Measurements from ENCODE around the gene GAL3ST3.

The GAL3ST3 gene

GRCh38 chr11:66066751-66067150, 17.8 kb upstream of the GAL3ST3 start:
- TF ChIP-seq CTCF (IDR thresholded peaks at IDR 0.05): no peak
- H3K27me3 Mint-ChIP-seq (ENCODE audit: low read depth, poor library complexity): no peaks in the 10 kb centered on the region
- peak overlapping the region; percentile 81 for H3K27ac Mint-ChIP-seq
- peaks cover 38% of the 10 kb centered on the region for H3K4me1 Mint-ChIP-seq
- H3K36me3 Mint-ChIP-seq (ENCODE audit: low read depth): peaks cover 67% of the 10 kb centered on the region
- DNase-seq: no peak
- no peak overlapping the region for H3K4me3 Mint-ChIP-seq
- H3K9me3 Mint-ChIP-seq: peaks cover 21% of the 10 kb centered on the region

DNA sequence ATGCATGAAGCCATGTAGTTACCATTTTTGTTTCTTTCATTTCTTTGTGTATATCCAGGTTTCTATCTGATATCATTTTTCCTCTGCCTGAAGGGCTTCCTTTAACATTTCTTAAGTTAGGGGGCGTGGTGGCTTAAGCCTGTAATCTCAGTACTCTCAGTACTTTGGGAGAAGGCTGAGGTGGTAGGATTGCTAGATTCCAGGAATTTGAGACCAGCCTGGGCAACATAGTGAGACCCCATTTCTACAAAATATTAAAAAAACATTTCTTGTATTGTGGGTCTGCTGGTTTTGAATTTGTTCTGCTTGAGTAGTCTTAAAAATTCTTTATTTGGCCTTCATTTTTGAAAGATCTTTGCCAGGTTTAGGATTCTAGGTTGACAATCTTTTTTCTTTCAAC, 15.6 kb upstream of the GAL3ST3 start:
- Mint-ChIP-seq H3K9me3 (peaks cover 21% of the 10 kb centered on the region), H3K4me1 (peaks cover 29% of the 10 kb centered on the region), H3K27me3 (ENCODE audit: low read depth, poor library complexity) (no peaks in the 10 kb centered on the region), H3K36me3 (ENCODE audit: low read depth) (peaks cover 87% of the 10 kb centered on the region), H3K4me3 (no peak overlapping the region), H3K27ac (no peak overlapping the region)
- DNase-seq: no peak
- TF ChIP-seq CTCF (IDR thresholded peaks at IDR 0.05): no peak

- H3K4me3 Mint-ChIP-seq: no peak overlapping the region
- peaks cover 21% of the 10 kb centered on the region for H3K9me3 Mint-ChIP-seq
- H3K36me3 Mint-ChIP-seq (ENCODE audit: low read depth): peaks cover 94% of the 10 kb centered on the region
- no peak overlapping the region for H3K27ac Mint-ChIP-seq
- H3K27me3 Mint-ChIP-seq (ENCODE audit: low read depth, poor library complexity): no peaks in the 10 kb centered on the region
- DNase-seq: no peak
- TF ChIP-seq CTCF (IDR thresholded peaks at IDR 0.05): no peak
- peaks cover 22% of the 10 kb centered on the region for H3K4me1 Mint-ChIP-seq
Observed at GRCh38 chr11:66063900-66064299, 14.9 kb upstream of the GAL3ST3 start.

DNA sequence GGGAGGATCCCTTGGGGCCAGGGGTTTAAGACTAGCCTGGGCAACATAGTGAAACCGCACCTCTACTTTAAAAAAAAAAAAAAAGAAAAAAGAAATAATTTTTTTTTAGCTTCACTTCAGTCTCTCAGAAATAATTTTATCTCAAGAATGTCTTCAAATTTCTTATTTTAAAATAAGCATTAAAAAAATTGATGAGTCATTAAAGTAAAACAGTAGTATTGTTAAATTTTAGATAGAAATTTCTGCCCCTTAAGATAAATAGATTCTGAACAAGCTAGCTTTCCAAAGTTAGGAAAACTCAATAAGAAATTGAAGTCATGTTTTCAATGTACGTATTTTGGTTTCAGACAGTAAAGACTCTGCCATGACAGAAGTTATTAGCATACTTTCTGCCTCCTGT, 13.4 kb upstream of the GAL3ST3 start:
- Mint-ChIP-seq H3K4me3 (no peak overlapping the region), H3K36me3 (ENCODE audit: low read depth) (peaks cover 90% of the 10 kb centered on the region), H3K27ac (no peak overlapping the region), H3K27me3 (ENCODE audit: low read depth, poor library complexity) (no peaks in the 10 kb centered on the region), H3K9me3 (peaks cover 21% of the 10 kb centered on the region), H3K4me1 (peaks cover 8% of the 10 kb centered on the region)
- no peak for TF ChIP-seq CTCF (IDR thresholded peaks at IDR 0.05)
- DNase-seq: no peak

DNA sequence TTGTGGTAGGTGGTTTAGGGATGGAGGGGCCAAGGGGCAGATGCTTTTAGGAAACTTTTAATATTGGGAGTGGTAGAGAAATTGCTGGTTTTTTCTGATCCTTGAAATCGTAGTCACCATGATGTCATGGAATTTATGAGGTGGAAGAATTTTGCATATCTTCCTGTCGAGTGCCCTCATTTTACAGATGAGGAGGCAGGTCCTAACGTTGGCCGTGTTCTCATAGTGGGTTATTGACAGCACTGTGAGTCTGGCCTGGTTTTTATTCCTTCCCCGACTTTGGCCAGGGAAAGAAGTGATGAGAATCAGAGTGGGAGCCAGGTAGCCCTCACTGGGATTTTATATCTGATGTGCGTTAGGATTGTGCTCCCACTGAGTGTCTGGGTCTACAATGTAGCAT, 12.3 kb upstream of the GAL3ST3 start:
- H3K36me3 Mint-ChIP-seq (ENCODE audit: low read depth): peaks cover 90% of the 10 kb centered on the region
- no peak for TF ChIP-seq CTCF (IDR thresholded peaks at IDR 0.05)
- no peaks in the 10 kb centered on the region for H3K4me1 Mint-ChIP-seq
- no peaks in the 10 kb centered on the region for H3K27me3 Mint-ChIP-seq (ENCODE audit: low read depth, poor library complexity)
- H3K27ac Mint-ChIP-seq: peak overlapping the region; percentile 57
- H3K9me3 Mint-ChIP-seq: peaks cover 21% of the 10 kb centered on the region
- no peak overlapping the region for H3K4me3 Mint-ChIP-seq
- DNase-seq: no peak

DNA sequence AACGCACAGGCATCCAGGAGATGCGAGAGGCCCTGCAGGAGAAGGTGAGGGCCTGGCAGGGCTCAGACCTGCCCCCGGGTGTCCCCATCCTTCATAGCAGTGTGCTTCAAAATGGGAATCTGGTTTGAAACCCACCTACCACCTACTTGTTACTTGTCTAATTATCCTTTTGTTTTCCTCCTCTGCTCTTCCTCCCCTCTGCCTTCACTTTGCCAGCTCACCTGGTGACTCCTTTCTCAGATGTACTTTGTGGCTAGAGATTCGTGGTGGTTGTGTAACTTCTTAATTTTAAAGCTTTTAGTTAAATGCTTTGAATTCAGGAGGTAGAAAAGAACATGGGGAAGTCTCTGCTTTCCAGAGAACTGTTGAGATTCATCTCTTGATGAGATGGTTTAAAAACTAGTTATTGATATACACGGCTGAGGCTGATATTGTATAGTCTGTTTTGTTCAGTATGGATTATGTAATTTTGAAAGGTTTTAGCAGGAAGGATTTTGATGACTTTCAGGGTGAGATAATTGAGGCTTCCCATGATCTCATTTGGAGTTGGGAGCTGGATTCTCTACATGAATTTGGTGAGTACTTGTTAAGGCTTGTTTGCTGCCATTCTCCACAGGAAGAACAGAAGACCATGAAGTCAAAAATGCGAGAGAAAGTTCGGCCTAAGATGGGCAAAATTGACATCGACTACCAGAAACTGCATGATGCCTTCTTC, 11.2 kb upstream of the GAL3ST3 start:
- H3K9me3 Mint-ChIP-seq: peaks cover 17% of the 10 kb centered on the region
- DNase-seq: no peak
- peak overlapping the region; percentile 23 for H3K27ac Mint-ChIP-seq
- no peak for TF ChIP-seq CTCF (IDR thresholded peaks at IDR 0.05)
- H3K27me3 Mint-ChIP-seq (ENCODE audit: low read depth, poor library complexity): peaks cover 2% of the 10 kb centered on the region
- H3K4me1 Mint-ChIP-seq: no peaks in the 10 kb centered on the region
- H3K4me3 Mint-ChIP-seq: no peak overlapping the region
- peaks cover 90% of the 10 kb centered on the region for H3K36me3 Mint-ChIP-seq (ENCODE audit: low read depth)

All from nephron progenitor cell (in vitro differentiated cells).